BLaER1 (cell line): ENCODE data around the gene CTSF.

Experiments used
- H3K27ac ChIP-seq: shearing (Covaris generic); formaldehyde crosslinking; 2 replicates; pipeline ENCODE4 v1.8.1; 2022
- H3K27me3 ChIP-seq: shearing (Covaris generic); formaldehyde crosslinking; 2 replicates; pipeline ENCODE4 v1.8.1; 2022
- H3K36me3 ChIP-seq: shearing (Covaris generic); formaldehyde crosslinking; 2 replicates; pipeline ENCODE4 v1.8.1; 2022
- H3K4me1 ChIP-seq: shearing (Covaris generic); formaldehyde crosslinking; 2 replicates; pipeline ENCODE4 v1.8.1; 2022
- H3K4me2 ChIP-seq: shearing (Covaris generic); formaldehyde crosslinking; 2 replicates; pipeline ENCODE4 v1.8.1; 2022
- H3K4me3 ChIP-seq: shearing (Covaris generic); formaldehyde crosslinking; 2 replicates; pipeline ENCODE4 v1.8.1; 2022
- H3K9ac ChIP-seq: shearing (Covaris generic); formaldehyde crosslinking; 2 replicates; pipeline ENCODE4 v1.8.1; 2022
- H3K9me3 ChIP-seq: shearing (Covaris generic); formaldehyde crosslinking; 2 replicates; pipeline ENCODE4 v1.8.1; 2022
- H4K20me1 ChIP-seq: shearing (Covaris generic); formaldehyde crosslinking; 2 replicates; pipeline ENCODE4 v1.8.1; 2022
- Cebpa-rat ChIP-seq: shearing (Covaris generic); IDR thresholded peaks from 2 replicates; pipeline ENCODE4 v1.8.1; 2022

Gene CTSF

DNA sequence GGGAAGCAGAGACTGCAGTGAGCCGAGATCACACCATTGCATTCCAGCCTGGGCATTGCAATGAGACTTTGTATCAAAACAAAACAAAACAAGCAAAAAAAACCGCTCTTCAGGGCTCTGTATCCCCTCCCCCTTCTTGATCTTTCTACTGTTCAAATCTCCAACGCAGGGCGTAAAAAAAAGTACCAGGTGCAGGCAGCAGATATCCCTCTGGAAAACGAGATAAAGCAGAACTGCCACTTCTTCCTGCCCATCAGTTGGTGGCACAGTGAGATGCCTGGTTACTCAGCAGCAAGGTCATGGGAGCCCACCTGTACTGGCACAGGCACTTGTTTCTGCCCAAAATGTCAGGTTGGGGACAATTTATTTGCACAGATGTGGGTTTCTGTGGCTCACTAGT is 35.7 kb upstream of the CTSF start:
- Histone ChIP-seq H3K27ac (no peak overlapping the region), H3K4me1 (peaks cover 63% of the 10 kb centered on the region), H4K20me1 (no peaks in the 10 kb centered on the region), H3K9ac (no peak overlapping the region), H3K27me3 (no peaks in the 10 kb centered on the region), H3K4me2 (no peak overlapping the region), H3K9me3 (no peaks in the 10 kb centered on the region; the same call in 1 of the 2 replicates), H3K36me3 (peaks cover 84% of the 10 kb centered on the region), H3K4me3 (no peak overlapping the region)
- no peak for TF ChIP-seq Cebpa-rat

- no peak overlapping the region for H3K9ac ChIP-seq
- peaks cover 53% of the 10 kb centered on the region for H3K4me1 ChIP-seq
- no peaks in the 10 kb centered on the region; the same call in 1 of the 2 replicates for H3K9me3 ChIP-seq
- no peaks in the 10 kb centered on the region for H4K20me1 ChIP-seq
- TF ChIP-seq Cebpa-rat: no peak
- no peak overlapping the region for H3K4me2 ChIP-seq
- no peaks in the 10 kb centered on the region for H3K27me3 ChIP-seq
- peak overlapping the region; percentile 54 for H3K27ac ChIP-seq
- peaks cover 89% of the 10 kb centered on the region for H3K36me3 ChIP-seq
- H3K4me3 ChIP-seq: no peak overlapping the region
Observed at GRCh38 chr11:66603072-66603471, 34.7 kb upstream of the CTSF start.

DNA sequence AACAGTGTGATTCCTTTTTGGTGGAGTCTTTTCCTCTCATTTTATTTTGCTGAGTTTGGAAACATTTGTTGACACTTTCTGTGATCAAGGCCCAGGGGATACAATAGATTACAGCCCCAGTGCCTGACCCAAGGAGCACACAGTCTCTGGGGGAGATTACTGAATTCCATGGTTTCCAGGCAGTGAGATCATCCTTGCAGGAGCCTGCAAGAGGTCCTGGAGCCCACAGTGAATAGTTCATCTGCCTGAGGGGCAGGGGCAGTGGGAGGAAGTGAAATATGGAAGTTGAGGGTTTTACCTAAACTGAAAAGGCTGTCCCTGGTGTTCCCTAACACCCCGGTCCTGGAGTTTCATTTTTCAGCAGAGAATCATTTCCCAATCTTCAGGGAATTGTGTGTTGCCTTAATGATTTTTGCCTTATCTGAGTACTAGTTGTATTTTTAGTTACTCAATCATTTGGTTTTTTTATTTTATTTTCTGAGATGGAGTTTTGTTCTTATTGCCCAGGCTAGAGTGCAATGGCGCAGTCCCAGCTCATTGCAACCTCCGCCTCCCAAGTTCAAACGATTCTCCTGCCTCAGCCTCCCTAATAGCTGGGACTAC is 32.3 kb upstream of the CTSF start:
- H3K36me3 ChIP-seq: peaks cover 67% of the 10 kb centered on the region
- peak overlapping the region; percentile 63 for H3K4me2 ChIP-seq

GRCh38 chr11:66600219-66600618 is 31.8 kb upstream of the CTSF start:
- H3K4me2 ChIP-seq: peak overlapping the region; percentile 63
- peaks cover 9% of the 10 kb centered on the region for H4K20me1 ChIP-seq
- peaks cover 59% of the 10 kb centered on the region for H3K4me1 ChIP-seq
- no peaks in the 10 kb centered on the region for H3K27me3 ChIP-seq
- no peak overlapping the region for H3K4me3 ChIP-seq
- H3K36me3 ChIP-seq: peaks cover 62% of the 10 kb centered on the region
- no peaks in the 10 kb centered on the region for H3K9me3 ChIP-seq
- peak overlapping the region; percentile 11; the same call in 1 of the 2 replicates for H3K27ac ChIP-seq
- no peak for TF ChIP-seq Cebpa-rat
- H3K9ac ChIP-seq: 0 out of 2 replicates have a peak overlapping the region, but pooled peaks have one; percentile 9

More for the DNA sequence above, 32.3 kb upstream of the CTSF start:
- H3K27me3 ChIP-seq: no peaks in the 10 kb centered on the region
- peaks cover 4% of the 10 kb centered on the region for H4K20me1 ChIP-seq
- 0 out of 2 replicates have a peak overlapping the region, but pooled peaks have one; percentile 9 for H3K9ac ChIP-seq
- peaks cover 54% of the 10 kb centered on the region for H3K4me1 ChIP-seq
- no peaks in the 10 kb centered on the region for H3K9me3 ChIP-seq
- no peak overlapping the region for H3K4me3 ChIP-seq
- peak overlapping the region; percentile 11; the same call in 1 of the 2 replicates for H3K27ac ChIP-seq
- no peak for TF ChIP-seq Cebpa-rat

- no peak for TF ChIP-seq Cebpa-rat
- Histone ChIP-seq H3K36me3 (peaks cover 50% of the 10 kb centered on the region), H3K27ac (no peak overlapping the region), H3K27me3 (no peaks in the 10 kb centered on the region), H3K9ac (no peak overlapping the region), H3K4me2 (no peak overlapping the region), H3K9me3 (no peaks in the 10 kb centered on the region), H3K4me1 (peaks cover 71% of the 10 kb centered on the region), H4K20me1 (peaks cover 20% of the 10 kb centered on the region), H3K4me3 (no peak overlapping the region)
Observed at GRCh38 chr11:66598993-66599392, 30.6 kb upstream of the CTSF start.

DNA sequence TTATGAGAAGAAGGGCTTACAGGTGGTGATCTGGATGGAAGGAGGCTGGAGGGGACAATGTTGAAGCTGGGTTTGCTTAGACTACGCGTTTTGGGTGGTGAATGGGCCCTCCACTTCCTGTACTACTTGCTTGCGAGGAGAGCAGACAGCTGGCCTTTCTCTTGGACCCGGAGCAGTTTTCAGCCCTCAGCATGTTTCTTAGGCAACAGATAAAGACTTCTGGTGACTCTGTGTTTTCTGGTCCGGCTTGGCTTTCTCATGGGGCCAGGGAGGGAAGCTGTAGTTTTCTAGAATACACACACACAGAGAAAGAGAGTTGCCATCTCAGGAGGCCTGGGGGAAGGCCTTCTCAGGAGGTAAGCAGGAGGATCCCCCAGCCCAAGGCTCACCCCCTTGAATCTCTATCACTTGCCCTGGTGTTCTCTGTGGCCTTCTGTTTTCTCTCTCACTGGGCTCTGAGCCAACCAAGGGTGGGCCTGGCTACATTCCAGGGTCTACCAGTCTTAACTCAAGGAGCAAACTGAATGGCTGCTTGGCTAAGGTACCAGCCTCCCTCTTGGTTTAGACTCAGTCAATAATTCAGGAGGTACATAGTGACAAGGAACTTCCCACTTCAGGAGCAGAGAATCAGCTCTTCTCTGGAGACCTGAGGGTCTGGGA is 27.0 kb upstream of the CTSF start:
- Histone ChIP-seq H3K27me3 (no peaks in the 10 kb centered on the region), H3K27ac (peak overlapping the region; percentile 73), H3K36me3 (peaks cover 17% of the 10 kb centered on the region), H3K4me3 (peak overlapping the region; percentile 50), H4K20me1 (peaks cover 20% of the 10 kb centered on the region), H3K9ac (peak overlapping the region; percentile 52), H3K9me3 (peaks cover 6% of the 10 kb centered on the region; the same call in 1 of the 2 replicates), H3K4me2 (peak overlapping the region; percentile 99), H3K4me1 (peaks cover 73% of the 10 kb centered on the region)
- TF ChIP-seq Cebpa-rat: no peak

DNA sequence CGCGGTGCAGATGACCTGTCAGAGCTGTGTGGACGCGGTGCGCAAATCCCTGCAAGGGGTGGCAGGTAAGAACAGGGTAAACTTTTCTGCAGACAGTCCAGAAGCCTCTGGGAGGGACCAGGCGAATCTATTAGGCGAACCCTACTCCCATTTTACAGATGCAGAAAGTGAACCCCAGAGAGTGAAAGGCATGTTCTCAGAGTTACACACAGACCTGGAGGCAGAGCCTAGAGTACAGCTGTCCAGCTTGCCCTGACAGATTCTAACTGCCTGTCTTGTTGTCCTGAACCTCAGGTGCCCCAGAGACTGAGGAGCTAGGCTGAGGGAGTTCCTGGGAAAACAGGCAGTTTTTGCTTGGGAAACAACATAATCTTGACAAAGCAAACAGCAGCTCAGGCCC is 25.2 kb upstream of the CTSF start:
- H3K9ac ChIP-seq: peak overlapping the region; percentile 89
- peaks cover 17% of the 10 kb centered on the region for H3K9me3 ChIP-seq
- H3K27me3 ChIP-seq: no peaks in the 10 kb centered on the region
- peak overlapping the region; percentile 74 for H3K4me3 ChIP-seq
- peaks cover 20% of the 10 kb centered on the region for H4K20me1 ChIP-seq
- H3K36me3 ChIP-seq: no peaks in the 10 kb centered on the region; the same call in 1 of the 2 replicates
- peak overlapping the region; percentile 99 for H3K4me2 ChIP-seq
- H3K4me1 ChIP-seq: peaks cover 63% of the 10 kb centered on the region
- TF ChIP-seq Cebpa-rat: no peak
- H3K27ac ChIP-seq: peak overlapping the region; percentile 84

DNA sequence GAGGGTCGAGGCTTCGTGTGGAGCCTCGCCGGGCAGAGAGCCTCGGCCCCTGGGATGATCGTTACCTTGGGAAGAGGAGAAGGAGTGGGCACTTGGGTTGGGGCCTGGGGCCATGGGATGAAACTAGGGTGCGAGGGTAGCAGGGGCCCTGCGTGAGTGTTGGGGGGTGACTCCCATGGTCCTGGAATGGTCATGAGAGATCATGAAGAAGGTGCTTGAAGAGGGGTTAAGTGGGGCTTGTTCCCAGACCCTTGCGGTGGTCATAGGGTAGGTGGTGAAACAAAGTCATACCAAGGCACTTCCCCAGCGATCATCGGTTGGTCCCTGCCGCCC is 24.9 kb upstream of the CTSF start:
- H3K27ac ChIP-seq: peak overlapping the region; percentile 84
- peak overlapping the region; percentile 99 for H3K4me2 ChIP-seq
- no peaks in the 10 kb centered on the region; the same call in 1 of the 2 replicates for H3K36me3 ChIP-seq
- peaks cover 17% of the 10 kb centered on the region for H3K9me3 ChIP-seq
- peak overlapping the region; percentile 74 for H3K4me3 ChIP-seq
- H3K27me3 ChIP-seq: no peaks in the 10 kb centered on the region
- H3K9ac ChIP-seq: peak overlapping the region; percentile 89
- H4K20me1 ChIP-seq: peaks cover 20% of the 10 kb centered on the region
- H3K4me1 ChIP-seq: peaks cover 63% of the 10 kb centered on the region
- no peak for TF ChIP-seq Cebpa-rat

DNA sequence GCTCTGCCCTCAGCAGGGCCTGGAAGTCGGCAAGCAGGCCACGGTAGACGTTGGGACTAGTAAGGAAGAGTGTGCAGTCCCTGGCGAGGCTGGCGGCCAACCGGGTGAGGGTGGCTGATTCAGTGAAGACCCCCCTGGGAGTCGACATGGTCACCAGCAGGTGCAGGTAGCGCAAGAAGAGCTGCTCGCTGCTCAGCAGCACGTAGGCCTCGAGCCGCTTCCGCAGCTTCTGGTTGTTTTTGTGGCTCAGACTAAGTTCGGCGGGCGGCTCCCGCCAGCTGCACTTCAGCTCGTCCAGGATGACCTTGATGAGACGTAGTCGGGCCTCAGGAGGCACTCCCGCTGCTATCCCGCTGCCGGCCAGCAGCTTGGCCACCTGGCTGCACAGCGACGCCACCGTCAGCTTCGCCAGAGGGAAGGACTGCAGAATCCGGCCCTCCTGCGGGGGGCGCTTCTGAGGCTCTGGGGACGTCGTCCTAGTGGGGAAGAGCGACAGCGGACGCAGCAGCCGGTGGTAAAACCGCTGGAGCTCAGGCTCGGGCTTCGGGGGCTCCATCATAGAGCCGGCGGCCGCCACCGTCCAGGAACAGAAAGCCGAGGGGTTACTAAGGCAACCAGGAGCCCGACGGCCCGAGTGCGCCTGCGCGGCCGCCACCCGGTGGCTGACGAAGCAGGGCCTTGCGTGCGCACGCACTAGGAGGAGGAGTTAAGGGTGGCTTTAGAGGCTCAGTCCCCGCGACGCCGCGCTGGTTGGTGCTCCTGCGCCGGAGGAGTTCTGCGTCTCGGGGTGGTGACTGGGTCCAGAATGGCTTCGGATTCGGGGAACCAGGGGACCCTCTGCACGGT is 24.3 kb upstream of the CTSF start, which contains the start of the genes CCDC87 and CCS:
TSS of gene CCDC87 (minus strand) at position 607 of the 846 bp plus-strand sequence. CDS start at position 559, 48 bp downstream.
TSS of gene CCS (plus strand) at position 729 of the 846 bp plus-strand sequence. CDS start at position 806, 77 bp downstream.
- peak within 1 kb of the TSS; percentile 89 for H3K9ac ChIP-seq
- peak within 1 kb of the TSS; percentile 74 for H3K4me3 ChIP-seq
- H3K4me1 ChIP-seq: peaks cover 63% of the 10 kb centered on the region
- H3K36me3 ChIP-seq: no peaks in the 10 kb centered on the region; the same call in 1 of the 2 replicates
- H3K27me3 ChIP-seq: no peaks in the 10 kb centered on the region
- H4K20me1 ChIP-seq: peaks cover 20% of the 10 kb centered on the region
- peak within 1 kb of the TSS; percentile 99 for H3K4me2 ChIP-seq
- no peak for TF ChIP-seq Cebpa-rat
- H3K27ac ChIP-seq: peak within 1 kb of the TSS; percentile 84
- H3K9me3 ChIP-seq: peaks cover 17% of the 10 kb centered on the region
